Activated T-helper 2 cell treated with anti-CD3 and anti-CD28 coated beads, Interferon-gamma antibody, Interleukin-2, Interleukin-4, amounts not matched to agents 10 μg/mL and 5 μg/mL and 100 μg/mL, durations not matched to agents 14 hours and 24 hours and 36 hours (primary cell): Measurements from ENCODE around the gene RFPL2. TPM values are rescaled to one million over a fixed set of nuclear protein-coding genes. Genes with fewer than 3 reads are reported as not detected.
"Not testable (repeated sequence)": the region's sequence is repeated elsewhere in the genome, so short reads cannot be mapped to it uniquely, and the experiment has no call there.

Source experiments
- DNase-seq: peaks from one replicate; pipeline ENCODE4 v3.0.0; 2021; ENCODE audit warnings: low spot score
- H3K27ac Mint-ChIP-seq: one replicate; pipeline ENCODE4 v1.8.0; 2021; ENCODE audit warnings: mixed read lengths
- H3K27me3 Mint-ChIP-seq: one replicate; pipeline ENCODE4 v1.8.0; 2021; ENCODE audit warnings: low read depth, mixed read lengths
- H3K36me3 Mint-ChIP-seq: one replicate; pipeline ENCODE4 v1.8.0; 2021; ENCODE audit warnings: low read depth, mixed read lengths
- H3K4me1 Mint-ChIP-seq: one replicate; pipeline ENCODE4 v1.8.0; 2021; ENCODE audit warnings: low read depth, mixed read lengths
- H3K4me3 Mint-ChIP-seq: one replicate; pipeline ENCODE4 v1.8.0; 2021; ENCODE audit warnings: low read depth, mild to moderate bottlenecking, moderate library complexity, mixed read lengths
- H3K9me3 Mint-ChIP-seq: one replicate; pipeline ENCODE4 v1.8.0; 2021; ENCODE audit warnings: mixed read lengths
- intact Hi-C: fragments of 100-400 bp; cut with micrococcal nuclease; formaldehyde crosslinking; loops from one replicate; pipeline ENCODE4 v1.15.1; 2023
- total RNA-seq: library from RNA; stranded (reverse); gene quantifications from 2 replicates; pipeline ENCODE4 v1.2.3, GENCODE V29; 2022

Gene RFPL2
- total RNA-seq, 1 donor from 2014 or later = 0.16 TPM

DNA sequence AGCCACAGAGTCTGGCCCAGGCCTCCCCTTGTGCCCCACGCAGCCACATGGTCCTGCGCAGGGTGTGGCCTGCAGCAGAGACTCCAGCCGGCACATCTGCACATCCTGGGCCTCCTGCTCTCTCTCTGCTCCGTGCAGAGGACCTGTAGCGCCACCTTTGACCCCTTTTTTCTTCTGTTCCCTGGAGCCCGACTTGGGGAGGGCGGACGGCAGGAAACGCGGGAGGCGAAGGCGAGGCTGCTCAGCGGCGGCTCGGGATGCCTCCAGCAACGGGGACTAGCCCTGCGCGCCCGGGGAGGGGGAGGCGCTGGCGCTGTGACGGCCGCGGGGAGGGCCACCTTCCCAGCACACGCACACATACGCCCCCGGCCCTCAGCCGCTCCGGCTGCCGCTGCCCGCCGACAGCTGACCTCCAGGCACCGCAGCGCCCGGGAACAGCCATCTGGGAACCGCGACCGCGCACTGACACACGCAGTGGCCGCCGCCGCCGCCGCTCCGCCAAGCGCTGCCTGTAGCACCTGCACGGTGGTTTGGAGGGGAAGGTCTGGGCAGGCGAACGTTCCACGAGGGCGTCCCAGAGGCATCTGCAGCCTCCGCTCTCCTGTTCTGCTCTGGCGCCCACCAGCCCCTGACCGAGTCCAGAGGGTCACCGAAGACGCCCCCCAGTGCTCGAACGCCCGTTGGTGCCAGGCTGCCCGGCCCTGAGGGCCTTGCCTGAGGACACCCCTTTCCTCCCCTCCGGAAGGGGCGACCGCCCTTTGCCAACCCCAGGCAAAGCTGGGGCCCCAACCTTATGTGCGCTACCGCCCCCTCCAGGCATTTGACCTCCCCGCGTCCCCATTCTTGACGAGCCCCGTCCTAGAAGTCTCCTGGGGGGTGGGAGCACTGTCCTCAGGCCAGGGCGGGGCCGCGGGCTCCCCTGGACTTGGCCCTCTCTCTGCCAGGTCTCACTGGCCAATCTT lies 28.9 kb downstream of the RFPL2 start:
- no peak overlapping the region for H3K4me3 Mint-ChIP-seq
- intact Hi-C loops = no loop called here
- H3K4me1 Mint-ChIP-seq = no peaks in the 10 kb centered on the region
- no peaks in the 10 kb centered on the region for H3K36me3 Mint-ChIP-seq
- no peaks in the 10 kb centered on the region for H3K9me3 Mint-ChIP-seq
- no peak for DNase-seq
- peaks cover 28% of the 10 kb centered on the region for H3K27me3 Mint-ChIP-seq
- no peak overlapping the region for H3K27ac Mint-ChIP-seq

DNA sequence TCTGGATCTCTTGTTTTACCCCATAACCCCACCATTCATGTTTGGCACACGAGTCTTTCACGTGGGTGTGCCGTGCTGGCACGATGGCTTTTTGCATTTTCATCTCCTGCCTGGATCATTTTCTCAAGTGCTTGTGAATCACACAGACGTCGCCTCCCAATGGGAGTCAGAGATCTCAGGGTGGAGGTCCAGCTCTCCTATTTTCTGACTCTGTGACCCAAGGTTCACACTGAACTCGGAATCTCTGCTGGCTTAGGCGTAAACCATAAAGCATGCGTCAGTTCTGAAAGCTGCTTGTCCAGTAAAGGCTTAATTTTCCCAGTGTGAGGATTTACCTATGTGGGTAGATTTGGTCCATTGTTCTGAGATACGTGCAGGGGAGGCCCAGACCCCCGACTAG lies 29.8 kb downstream of the RFPL2 start:
- Mint-ChIP-seq H3K36me3 (no peaks in the 10 kb centered on the region), H3K9me3 (no peaks in the 10 kb centered on the region), H3K4me1 (no peaks in the 10 kb centered on the region), H3K27ac (no peak overlapping the region), H3K27me3 (peaks cover 28% of the 10 kb centered on the region), H3K4me3 (no peak overlapping the region)
- intact Hi-C loops = no loop called here
- DNase-seq = no peak

DNA sequence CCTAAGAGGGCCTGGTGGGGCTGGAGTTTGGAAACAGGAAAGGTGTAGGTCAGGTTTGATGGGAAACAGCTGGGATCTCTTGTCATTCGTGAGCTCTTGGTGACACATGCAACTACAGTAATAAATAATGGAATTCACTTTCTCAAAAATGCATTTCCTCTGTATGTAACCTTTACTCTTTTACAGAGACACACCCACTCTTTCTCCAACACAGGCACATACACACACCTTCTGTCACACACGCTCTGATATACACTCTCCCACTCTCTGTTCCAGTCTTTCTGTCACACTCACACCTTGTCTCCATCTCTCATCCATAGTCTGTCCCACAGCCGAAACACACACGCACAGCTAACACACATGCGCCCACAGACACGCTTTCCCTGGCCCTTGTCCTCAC lies 39.2 kb downstream of the RFPL2 start:
- no peak for DNase-seq
- H3K4me1 Mint-ChIP-seq = peaks cover 12% of the 10 kb centered on the region
- no peak overlapping the region for H3K27ac Mint-ChIP-seq
- no peaks in the 10 kb centered on the region for H3K36me3 Mint-ChIP-seq
- intact Hi-C loops = no loop called here
- no peaks in the 10 kb centered on the region for H3K9me3 Mint-ChIP-seq
- H3K4me3 Mint-ChIP-seq = no peak overlapping the region
- H3K27me3 Mint-ChIP-seq = peaks cover 14% of the 10 kb centered on the region

DNA sequence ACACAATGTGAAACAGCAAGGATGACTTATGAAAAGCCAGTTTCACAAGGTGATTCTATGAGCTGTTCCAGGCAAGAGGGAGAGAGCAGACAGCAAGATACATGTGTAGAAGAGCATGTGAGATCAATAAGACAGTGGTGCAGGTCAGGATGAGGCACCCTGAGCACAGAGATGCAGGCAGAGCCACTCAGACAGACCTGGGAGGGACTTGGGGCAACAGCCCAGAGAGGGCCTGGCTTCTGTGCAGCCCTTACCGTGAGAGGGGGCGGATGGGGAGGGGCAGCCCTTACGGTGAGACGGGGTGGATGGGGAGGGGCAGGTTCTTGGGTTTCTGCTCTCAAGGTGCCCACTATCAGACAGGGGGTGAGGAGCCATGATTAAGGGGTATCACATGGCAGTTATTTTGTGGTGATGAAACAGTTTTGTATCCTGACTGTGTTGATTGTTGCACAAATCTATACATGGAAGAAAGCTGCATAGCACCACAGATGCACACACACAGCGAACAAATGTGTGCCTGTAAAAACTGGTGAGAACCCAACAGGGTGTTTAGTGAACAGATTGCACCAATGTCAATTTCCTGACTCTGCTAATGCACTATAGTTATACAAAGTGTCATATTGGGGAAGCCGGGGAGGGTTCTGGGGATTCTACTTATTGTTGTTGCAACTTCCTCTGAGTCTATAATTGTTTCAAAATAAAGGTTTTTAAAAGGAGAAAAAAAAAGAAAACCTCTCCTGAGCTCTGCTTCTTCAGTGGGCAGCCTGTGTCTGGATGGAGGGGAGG lies 40.6 kb downstream of the RFPL2 start:
- H3K27me3 Mint-ChIP-seq = peaks cover 14% of the 10 kb centered on the region
- intact Hi-C loops = no loop called here
- no peaks in the 10 kb centered on the region for H3K36me3 Mint-ChIP-seq
- H3K27ac Mint-ChIP-seq = no peak overlapping the region
- DNase-seq = no peak
- H3K4me3 Mint-ChIP-seq = no peak overlapping the region
- no peaks in the 10 kb centered on the region for H3K9me3 Mint-ChIP-seq
- peaks cover 12% of the 10 kb centered on the region for H3K4me1 Mint-ChIP-seq

DNA sequence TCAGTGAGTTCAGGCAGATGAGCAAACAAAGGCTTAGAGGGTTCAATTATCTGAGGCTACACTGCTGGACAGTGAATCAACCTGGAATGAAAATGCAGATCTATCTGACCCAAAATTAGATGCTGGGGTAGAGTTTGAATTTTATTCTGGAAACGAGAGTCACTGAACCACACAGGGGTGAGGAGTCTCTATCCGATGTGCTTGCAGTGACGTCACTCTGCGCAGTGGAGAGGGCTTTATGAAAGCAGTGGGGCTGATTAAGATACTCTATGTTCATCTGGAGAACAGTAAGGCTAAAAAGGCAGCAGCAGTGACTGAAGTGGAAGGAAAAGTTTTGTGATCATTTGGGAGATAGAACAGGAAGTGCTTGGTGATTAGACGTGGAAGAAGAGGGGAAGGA lies 44.5 kb downstream of the RFPL2 start:
- H3K4me3 Mint-ChIP-seq, H3K4me1 Mint-ChIP-seq, DNase-seq, H3K9me3 Mint-ChIP-seq, H3K27ac Mint-ChIP-seq, intact Hi-C loops, H3K36me3 Mint-ChIP-seq: not testable (repeated sequence)
- peaks cover 17% of the 10 kb centered on the region for H3K27me3 Mint-ChIP-seq

DNA sequence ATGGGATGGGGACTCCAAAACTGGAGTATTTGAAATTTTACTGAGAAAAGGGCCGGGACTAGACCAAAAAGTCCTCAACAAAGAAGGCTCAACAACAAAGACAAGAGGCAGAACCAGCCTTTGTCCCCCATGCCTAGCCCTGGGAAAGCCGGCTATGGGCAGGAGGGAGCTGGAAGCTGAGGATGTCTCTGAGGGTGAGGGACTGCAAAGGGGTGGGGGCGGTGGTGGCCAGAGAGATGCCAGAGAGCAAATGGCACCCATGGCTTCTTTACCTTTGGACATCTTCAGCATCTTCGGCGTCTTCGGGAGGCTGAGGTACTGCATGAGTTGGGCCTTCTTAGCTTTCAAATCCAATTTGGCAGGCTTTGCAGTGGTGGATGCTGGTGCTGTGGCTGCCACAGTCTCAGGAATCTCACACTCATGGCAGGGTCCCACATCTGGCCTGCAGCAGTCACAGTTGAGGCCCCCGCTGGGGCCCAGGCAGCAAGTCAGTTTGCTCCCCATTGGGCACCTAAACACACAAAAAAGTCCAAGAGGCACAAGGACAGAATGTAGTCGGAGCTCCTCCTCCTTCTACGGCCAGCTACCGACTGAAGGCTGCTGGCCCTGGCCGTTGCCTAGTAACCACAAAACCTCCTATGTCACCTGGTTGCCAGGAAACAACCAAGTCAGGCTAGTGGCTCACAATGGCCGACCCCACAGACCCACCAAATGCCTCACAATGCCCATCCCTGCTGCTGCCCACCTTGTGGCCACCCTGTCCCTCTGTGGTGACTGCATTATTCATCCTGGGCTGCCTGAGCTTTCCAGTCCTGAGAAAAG lies 46.0 kb downstream of the RFPL2 start, which contains the start of gene C22orf42:
TSS of gene C22orf42 (minus strand) at position 592 of the 822 bp plus-strand sequence. CDS start at position 504, 88 bp downstream.
- H3K4me3 Mint-ChIP-seq = no peak within 1 kb of the TSS
- H3K4me1 Mint-ChIP-seq = peaks cover 10% of the 10 kb centered on the region
- no peaks in the 10 kb centered on the region for H3K36me3 Mint-ChIP-seq
- intact Hi-C loops = no loop called here
- H3K9me3 Mint-ChIP-seq = no peaks in the 10 kb centered on the region
- no peak for DNase-seq
- H3K27me3 Mint-ChIP-seq = peaks cover 22% of the 10 kb centered on the region
- no peak within 1 kb of the TSS for H3K27ac Mint-ChIP-seq

DNA sequence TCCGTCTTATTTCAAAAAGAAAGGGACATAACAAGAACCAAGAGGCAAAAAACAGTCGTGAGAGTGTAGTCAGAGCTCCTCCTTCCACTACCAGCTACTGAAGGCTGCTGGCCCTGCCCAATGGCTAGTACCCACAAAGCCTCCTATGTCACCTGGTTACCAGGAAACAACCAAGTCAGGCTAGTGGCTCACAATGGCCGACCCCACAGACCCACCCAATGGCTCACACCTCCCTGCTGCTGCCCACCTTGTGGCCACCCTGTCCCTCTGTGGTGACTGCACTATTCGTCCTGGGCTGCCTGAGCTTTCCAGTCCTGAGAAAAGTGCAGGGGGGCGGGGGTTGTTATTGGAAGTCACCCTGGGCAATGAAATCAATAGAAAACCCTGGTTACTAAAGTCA lies 47.2 kb downstream of the RFPL2 start:
- intact Hi-C loops, H3K27ac Mint-ChIP-seq, DNase-seq, H3K4me3 Mint-ChIP-seq, H3K36me3 Mint-ChIP-seq, H3K9me3 Mint-ChIP-seq: not testable (repeated sequence)
- H3K4me1 Mint-ChIP-seq = peaks cover 19% of the 10 kb centered on the region
- peaks cover 17% of the 10 kb centered on the region for H3K27me3 Mint-ChIP-seq

DNA sequence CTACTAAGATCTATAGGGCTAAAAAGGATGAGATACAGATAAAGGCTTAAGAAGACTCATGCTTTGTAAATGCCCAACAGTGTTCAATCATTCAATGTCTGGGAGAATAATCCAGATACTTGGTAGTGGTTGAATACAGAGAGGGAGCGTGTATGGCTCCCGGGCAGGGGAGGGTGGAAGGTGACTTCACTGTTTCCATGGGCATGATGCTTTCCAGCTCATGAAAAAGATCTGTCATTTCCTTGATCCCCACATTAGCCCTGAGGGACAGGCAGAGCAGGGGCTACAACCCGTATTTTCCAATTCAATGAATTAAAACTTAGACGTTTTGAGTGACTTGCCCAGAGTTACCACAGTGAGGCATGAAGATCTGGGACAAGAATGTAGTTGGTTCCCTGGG lies 50.1 kb downstream of the RFPL2 start:
- H3K27ac Mint-ChIP-seq, DNase-seq, H3K36me3 Mint-ChIP-seq, H3K4me3 Mint-ChIP-seq, intact Hi-C loops, H3K9me3 Mint-ChIP-seq: not testable (repeated sequence)
- peaks cover 28% of the 10 kb centered on the region for H3K4me1 Mint-ChIP-seq
- peaks cover 17% of the 10 kb centered on the region for H3K27me3 Mint-ChIP-seq

DNA sequence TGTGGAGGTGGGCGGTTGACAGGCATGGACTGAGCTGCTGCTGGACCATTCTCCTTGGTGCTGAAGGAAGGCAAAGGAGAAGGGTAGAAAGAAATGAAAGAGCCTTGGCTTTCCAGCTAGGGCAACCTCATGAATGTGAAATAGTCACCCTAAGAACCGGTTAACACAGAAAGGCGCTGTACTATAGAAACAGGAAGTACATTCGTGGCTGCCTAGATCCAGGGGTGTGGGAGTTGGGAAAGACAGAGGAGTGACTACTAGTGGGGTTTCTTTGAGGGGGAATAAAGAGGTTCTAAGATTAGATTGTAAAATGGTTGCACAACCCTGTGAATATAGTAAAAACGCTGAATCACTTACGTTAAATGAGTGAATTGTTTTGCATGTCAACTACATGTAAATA lies 53.2 kb downstream of the RFPL2 start:
- peaks cover 16% of the 10 kb centered on the region for H3K27me3 Mint-ChIP-seq
- peaks cover 30% of the 10 kb centered on the region for H3K4me1 Mint-ChIP-seq
- DNase-seq, H3K9me3 Mint-ChIP-seq, intact Hi-C loops, H3K27ac Mint-ChIP-seq, H3K36me3 Mint-ChIP-seq, H3K4me3 Mint-ChIP-seq: not testable (repeated sequence)

DNA sequence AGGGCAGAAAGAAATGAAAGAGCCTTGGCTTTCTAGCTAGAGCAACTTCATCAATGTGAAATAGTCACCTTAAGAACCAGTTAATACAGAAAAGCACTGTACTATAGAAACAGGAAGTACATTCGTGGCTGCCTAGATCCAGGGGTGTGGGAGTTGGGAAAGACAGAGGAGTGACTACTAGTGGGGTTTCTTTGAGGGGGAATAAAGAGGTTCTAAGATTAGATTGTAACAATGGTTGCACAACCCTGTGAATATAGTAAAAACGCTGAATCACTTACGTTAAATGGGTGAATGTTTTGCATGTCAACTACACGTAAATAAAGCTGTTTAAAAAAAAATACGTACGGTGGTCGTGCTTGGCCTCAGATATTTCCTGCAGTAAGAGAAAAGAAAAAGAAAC lies 54.2 kb downstream of the RFPL2 start:
- H3K4me1 Mint-ChIP-seq = peaks cover 30% of the 10 kb centered on the region
- peaks cover 14% of the 10 kb centered on the region for H3K27me3 Mint-ChIP-seq
- intact Hi-C loops, DNase-seq, H3K4me3 Mint-ChIP-seq, H3K27ac Mint-ChIP-seq, H3K36me3 Mint-ChIP-seq, H3K9me3 Mint-ChIP-seq: not testable (repeated sequence)

DNA sequence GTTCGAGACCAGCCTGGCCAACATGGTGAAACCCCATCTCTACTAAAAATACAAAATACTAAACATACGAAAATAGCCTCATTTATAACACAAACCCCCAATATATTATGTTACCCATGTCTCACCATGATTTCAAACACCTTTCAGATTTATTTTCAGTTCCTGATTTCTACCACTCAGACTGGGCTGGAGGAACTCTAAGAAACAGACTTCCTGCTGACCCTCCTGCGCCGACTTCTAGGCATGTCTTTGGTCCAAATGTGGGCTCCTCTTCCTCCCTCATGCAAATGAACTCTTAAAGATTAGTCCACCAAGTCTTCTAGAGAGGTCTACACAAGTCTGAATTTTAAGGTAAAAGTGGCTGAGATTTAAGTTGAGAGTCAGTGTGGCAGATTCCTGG lies 56.5 kb downstream of the RFPL2 start:
- DNase-seq, H3K36me3 Mint-ChIP-seq, H3K4me3 Mint-ChIP-seq, H3K27me3 Mint-ChIP-seq, H3K27ac Mint-ChIP-seq, intact Hi-C loops, H3K9me3 Mint-ChIP-seq: not testable (repeated sequence)
- peaks cover 39% of the 10 kb centered on the region for H3K4me1 Mint-ChIP-seq

DNA sequence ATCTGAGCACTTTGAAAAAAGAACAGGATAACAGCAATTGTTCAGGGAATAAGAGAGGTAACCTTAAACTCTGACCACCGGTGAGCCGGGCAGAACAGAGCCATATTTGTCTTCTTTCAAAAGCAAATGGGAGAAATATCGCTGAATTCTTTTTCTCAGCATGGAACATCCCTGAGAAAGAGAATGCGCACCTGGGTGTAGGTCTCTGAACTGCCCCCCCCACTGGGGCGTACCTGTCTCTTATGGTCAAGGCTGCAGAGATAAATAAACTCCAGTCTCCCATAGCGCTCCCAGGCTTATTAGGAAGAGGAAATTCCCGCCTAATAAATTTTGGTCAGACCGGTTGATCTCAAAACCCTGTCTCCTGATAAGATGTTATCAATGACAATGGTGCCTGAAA lies 57.7 kb downstream of the RFPL2 start:
- H3K4me3 Mint-ChIP-seq, H3K27ac Mint-ChIP-seq, H3K9me3 Mint-ChIP-seq, H3K27me3 Mint-ChIP-seq, DNase-seq, H3K36me3 Mint-ChIP-seq, intact Hi-C loops: not testable (repeated sequence)
- peaks cover 41% of the 10 kb centered on the region for H3K4me1 Mint-ChIP-seq
